Activated CD8-positive, alpha-beta memory T cell treated with anti-CD3 and anti-CD28 coated beads, Interleukin-2, amount 50 U/mL, for 1 hour (primary cell): ENCODE data around the gene ROS1.
"Not testable (repeated sequence)": the region's sequence is repeated elsewhere in the genome, so short reads cannot be mapped to it uniquely, and the experiment has no call there.

Source experiments
- DNase-seq: peaks from one replicate; pipeline ENCODE4 v3.0.0-alpha.2; 2020; ENCODE audit errors: extremely low read depth

Gene ROS1

GRCh38 chr6:117380298-117380697, 45.4 kb downstream of the ROS1 start:
- no peak for DNase-seq

GRCh38 chr6:117375446-117375845, 50.3 kb downstream of the ROS1 start:
- DNase-seq: no peak

GRCh38 chr6:117373211-117373813, 52.4 kb downstream of the ROS1 start:
- no peak for DNase-seq

- not testable (repeated sequence) for DNase-seq
Observed at GRCh38 chr6:117372289-117372688, 53.5 kb downstream of the ROS1 start.

GRCh38 chr6:117371492-117371891, 54.2 kb downstream of the ROS1 start:
- DNase-seq: no peak

GRCh38 chr6:117359581-117359980, 66.2 kb downstream of the ROS1 start:
- DNase-seq: no peak

- no peak for DNase-seq
Observed at GRCh38 chr6:117354671-117355070, 71.1 kb downstream of the ROS1 start.

- no peak for DNase-seq
Observed at GRCh38 chr6:117352466-117353081, 73.2 kb downstream of the ROS1 start.

GRCh38 chr6:117351521-117351920, 74.2 kb downstream of the ROS1 start:
- DNase-seq: no peak

GRCh38 chr6:117346142-117346930, 79.4 kb downstream of the ROS1 start:
- DNase-seq: no peak

GRCh38 chr6:117345292-117345610, 80.5 kb downstream of the ROS1 start:
- no peak for DNase-seq

GRCh38 chr6:117344444-117345291, 81.1 kb downstream of the ROS1 start:
- no peak for DNase-seq

- DNase-seq: no peak
Observed at GRCh38 chr6:117338567-117338966, 87.2 kb downstream of the ROS1 start.

GRCh38 chr6:117329926-117330325, 95.8 kb downstream of the ROS1 start:
- no peak for DNase-seq

GRCh38 chr6:117328500-117328899, 97.2 kb downstream of the ROS1 start:
- no peak for DNase-seq

GRCh38 chr6:117328005-117328389, 97.7 kb downstream of the ROS1 start:
- DNase-seq: no peak

GRCh38 chr6:117327149-117328004, 98.4 kb downstream of the ROS1 start:
- DNase-seq: no peak

- DNase-seq: no peak
Observed at GRCh38 chr6:117326396-117326795, 99.3 kb downstream of the ROS1 start.

- DNase-seq: no peak
Observed at GRCh38 chr6:117317261-117317660, 108.5 kb downstream of the ROS1 start.

- no peak for DNase-seq
Observed at GRCh38 chr6:117311726-117312125, 114.0 kb downstream of the ROS1 start.

GRCh38 chr6:117311310-117311709, 114.4 kb downstream of the ROS1 start:
- DNase-seq: no peak
